HG03039 (cell line): ENCODE data around the gene LAMA2.

Source experiments
- ATAC-seq: cut with Tn5 transposase; IDR thresholded peaks from one replicate; pipeline ENCODE4 v1.9.1; 2021; ENCODE audit warnings: mild to moderate bottlenecking, moderate library complexity; ENCODE audit not compliant: unreplicated experiment

Gene LAMA2

GRCh38 chr6:129475477-129476247, 592.7 kb downstream of the LAMA2 start:
- ATAC-seq: no peak

- no peak for ATAC-seq
These were observed 593.3 kb downstream of the LAMA2 start for GRCh38 chr6:129476248-129476564.

- no peak for ATAC-seq
These were observed 593.9 kb downstream of the LAMA2 start for GRCh38 chr6:129476810-129477209.

- no peak for ATAC-seq
These were observed 595.4 kb downstream of the LAMA2 start for GRCh38 chr6:129478379-129478778.

- ATAC-seq: no peak
These were observed 598.8 kb downstream of the LAMA2 start for GRCh38 chr6:129481706-129482105.

DNA sequence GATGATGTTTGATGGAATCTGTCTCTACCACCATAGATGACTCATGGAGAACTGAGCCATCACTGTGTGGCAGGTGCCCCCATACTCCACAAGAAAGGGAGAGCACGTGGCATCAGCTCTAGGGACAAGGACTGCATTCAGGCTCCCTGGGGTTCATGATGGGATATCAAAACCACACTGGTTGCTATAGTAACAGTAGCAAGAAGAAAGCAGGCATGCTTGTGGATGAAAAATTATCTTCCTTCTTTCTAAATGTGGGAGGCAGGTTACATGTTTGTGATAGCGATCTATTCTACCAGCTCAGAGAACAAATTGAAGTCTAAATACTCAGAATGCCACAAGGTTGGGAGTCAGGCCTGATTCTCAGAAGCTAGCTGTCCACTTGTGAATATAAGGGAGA, 602.8 kb downstream of the LAMA2 start:
- no peak for ATAC-seq

DNA sequence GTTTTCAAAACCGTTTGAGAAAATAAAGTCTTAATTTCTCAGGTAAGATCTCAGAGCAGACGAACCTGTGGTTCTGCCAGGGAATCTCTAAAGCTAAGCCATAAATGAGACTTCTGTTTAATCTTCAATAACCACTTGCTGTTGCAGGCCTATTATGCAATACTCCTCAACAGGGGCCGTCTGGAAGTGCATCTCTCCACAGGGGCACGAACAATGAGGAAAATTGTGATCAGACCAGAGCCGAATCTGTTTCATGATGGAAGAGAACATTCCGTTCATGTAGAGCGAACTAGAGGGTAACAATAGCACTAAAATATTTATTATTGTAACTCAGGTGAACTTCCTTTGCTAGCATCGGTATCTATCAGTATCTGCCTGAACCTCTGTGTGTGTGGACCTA, 603.4 kb downstream of the LAMA2 start:
- no peak for ATAC-seq

GRCh38 chr6:129488313-129488712, 605.4 kb downstream of the LAMA2 start:
- ATAC-seq: no peak

GRCh38 chr6:129489215-129489765, 606.4 kb downstream of the LAMA2 start:
- no peak for ATAC-seq

DNA sequence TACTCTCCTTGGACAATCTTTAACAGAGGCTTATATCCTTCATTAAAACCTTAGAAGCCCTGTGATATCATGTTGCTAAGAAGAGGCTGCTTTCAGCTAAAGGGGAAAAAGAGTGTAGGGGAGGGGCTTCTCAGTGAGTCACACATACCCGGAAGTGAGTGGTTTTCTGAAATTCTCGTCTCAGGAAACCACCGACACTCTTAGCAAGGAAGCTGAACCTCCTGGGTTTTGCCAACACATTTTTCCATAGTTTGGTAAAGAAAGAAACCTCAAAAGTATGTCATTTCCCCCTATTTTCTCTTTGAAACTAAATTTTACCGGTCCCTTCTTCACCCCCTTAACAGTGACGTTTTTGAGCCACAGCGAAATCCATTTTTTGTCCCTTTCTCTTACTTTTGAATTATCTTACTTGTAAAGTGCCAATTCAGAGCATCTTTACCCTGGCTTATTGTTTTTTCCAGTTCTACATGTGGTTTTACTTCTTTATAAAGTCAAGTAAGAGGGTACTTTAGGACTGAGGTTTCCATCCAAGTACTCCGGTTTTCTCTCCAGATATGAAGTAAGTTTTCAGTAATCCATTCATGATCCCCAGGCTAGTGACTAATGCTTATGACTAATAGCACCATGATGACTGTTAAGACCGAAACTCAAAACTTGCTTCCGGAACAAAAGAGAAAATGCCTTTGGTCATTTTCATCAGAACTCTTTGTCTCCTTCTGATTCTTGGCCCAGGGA, 607.8 kb downstream of the LAMA2 start:
- peak; percentile 86 for ATAC-seq

DNA sequence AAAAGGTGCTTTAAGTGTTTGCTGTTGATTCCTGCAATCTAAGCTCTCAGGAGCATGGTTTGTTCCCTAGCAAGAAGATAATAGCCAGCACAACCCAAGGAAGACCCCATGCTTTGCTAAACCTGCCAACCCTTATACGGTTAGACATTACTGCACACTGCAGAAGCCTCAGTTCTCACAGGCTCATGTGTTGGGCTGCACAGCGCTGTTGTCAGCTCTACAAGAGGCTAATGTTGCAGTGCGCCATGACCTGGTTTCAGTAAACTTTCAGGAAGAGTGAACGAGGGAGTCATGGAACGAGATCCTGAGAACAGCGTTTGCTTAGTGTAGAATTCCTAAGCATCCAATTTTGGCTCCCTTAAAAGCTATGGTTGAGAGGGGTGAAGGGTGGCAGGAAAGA, 608.5 kb downstream of the LAMA2 start:
- ATAC-seq: no peak

DNA sequence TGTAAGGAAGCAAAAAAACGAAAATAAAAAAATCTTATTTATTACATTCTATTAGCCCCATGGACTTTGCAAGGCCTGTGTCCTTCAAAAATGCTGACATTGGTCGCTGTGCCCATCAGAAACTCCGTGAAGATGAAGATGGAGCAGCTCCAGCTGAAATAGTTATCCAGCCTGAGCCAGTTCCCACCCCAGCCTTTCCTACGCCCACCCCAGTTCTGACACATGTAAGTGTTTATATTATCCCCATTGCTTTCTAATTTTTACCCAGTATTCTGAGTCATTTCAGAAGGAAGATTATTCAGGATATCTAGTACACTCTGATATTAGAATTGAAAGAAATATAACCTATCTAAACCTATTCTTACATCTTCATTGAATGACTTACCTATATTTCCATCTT, 609.3 kb downstream of the LAMA2 start:
- ATAC-seq: no peak

DNA sequence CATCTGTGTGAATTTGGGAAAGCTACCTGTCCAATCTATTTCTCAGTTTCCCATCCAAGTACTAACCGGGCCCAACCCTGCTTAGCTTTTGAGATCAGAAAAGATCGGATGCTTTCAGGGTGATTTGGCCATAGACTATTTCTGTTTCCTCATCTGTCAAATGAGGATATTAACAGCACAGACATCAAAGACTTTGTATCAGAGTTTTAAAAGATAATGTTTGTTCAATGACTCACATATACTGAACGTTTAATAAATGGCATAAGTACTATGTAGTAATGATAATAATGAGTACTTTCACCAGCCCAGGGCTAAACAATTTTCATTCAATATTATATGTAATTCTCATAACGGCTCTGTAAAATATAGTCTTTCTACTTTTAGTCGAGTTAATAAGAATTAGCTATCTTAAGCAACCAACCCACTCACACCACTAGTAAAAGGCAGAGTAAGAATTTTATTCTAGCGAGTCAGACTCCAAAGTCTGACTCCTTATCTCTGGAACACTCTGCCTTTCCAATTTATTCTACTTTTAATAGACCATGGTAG, 610.5 kb downstream of the LAMA2 start:
- ATAC-seq: no peak

DNA sequence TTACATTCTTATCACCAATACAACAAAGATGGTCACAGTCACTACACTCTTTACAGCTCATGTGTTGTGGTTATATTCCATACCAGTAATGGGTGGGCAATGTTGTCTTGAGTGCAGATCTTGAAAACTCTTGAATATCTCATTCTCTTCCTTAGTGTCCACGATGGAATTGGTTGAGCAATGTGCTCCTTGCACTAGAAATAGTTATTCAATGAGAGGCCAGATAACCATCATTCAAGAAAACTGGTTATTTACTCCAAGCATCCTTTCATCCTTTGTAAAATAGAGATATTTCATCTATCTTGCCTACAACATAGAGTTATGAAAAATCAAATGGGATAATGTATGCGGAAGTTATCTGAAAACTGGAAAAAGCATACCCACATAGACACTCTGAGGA, 611.2 kb downstream of the LAMA2 start:
- no peak for ATAC-seq

- no peak for ATAC-seq
These were observed 611.6 kb downstream of the LAMA2 start for GRCh38 chr6:129494586-129494985.

- ATAC-seq: no peak
These were observed 612.7 kb downstream of the LAMA2 start for GRCh38 chr6:129495652-129496051.

DNA sequence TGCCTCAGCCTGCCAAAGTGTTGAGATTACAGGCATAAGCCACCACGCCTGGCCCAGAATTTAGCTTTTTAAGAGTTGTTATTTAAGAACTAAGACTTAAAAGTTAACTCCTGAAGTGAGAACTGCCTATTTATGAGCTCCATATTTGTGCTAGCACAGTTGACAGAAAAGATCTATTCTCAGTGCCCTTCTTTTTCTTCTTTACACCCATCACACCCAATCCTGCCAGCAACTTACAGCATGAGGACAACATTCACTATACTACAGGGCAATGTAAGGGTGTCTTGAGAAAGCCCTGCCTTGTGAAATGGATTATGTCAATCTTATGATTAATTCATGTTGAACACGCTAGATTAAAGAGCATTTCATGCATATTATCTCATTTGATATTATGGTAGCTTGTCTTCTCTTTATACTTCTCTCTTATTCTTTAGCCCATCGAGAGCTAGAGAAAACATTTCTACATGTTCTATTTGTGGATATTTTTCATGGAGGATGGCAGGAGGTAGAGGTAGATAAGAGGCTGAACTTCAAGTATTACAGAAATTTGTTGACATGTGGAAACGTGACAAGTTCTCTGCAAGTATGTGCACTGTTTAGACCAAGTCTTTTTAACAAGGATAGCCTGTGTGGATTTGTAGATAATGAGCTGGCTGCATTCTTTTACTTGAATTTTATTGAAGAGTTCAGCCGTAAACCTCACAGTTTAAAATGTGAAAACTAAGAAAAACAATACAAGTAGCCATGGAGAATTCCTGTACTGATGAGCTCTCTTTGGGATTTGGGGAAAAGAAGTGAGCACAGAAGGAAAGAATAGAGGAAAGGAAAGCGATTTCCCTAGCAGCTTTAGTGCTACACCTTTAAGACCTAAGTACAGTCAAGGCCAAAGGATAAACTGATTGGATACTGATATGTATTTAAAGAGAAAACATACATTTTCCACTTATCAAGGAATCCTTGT, 614.8 kb downstream of the LAMA2 start:
- no peak for ATAC-seq

DNA sequence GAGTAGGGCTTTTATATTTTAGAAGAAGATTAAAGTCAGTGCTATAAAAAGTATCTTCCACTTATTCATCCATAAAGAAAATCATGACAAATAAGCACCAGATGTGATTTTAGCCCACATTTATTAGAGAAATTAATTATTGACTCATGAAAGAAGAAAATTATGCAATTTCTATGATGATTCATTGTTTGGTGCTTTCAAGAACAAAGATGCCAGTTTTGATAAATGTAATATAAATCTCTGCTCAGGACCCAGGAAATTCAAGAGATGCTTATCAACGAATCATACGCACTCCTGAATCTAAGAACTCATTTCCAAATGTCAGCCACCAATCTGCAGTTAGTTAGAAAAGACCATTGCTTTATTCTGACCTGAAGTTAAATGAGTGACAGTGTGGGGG, 615.6 kb downstream of the LAMA2 start:
- ATAC-seq: peak; percentile 6

GRCh38 chr6:129498950-129499842, 616.3 kb downstream of the LAMA2 start:
- peak; percentile 61 for ATAC-seq

DNA sequence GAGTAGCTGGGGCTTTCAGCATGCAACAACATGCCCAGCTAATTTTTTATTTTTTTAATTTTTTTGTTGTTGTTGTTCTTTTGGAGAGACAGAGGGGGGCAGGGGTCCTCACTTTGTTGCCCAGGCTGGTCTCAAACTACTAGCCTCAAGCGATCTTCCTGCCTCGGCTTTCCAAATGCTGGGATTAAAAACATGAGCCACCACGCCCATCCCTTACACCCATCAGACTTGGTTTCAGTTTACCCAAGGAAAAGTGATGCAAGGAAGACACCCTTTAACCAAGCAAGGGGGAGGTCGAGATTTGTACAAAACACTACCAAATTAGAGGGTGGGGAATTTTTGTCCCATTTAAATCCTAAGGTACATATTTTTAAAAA, 616.9 kb downstream of the LAMA2 start:
- ATAC-seq: no peak
